ENCODE measurements around the gene SCYGR6. TPM values are rescaled to one million over a fixed set of nuclear protein-coding genes. Genes with fewer than 3 reads are reported as not detected.

The SCYGR6 gene
- total RNA-seq, 2 experiments from 2014 or later = not detected

DNA sequence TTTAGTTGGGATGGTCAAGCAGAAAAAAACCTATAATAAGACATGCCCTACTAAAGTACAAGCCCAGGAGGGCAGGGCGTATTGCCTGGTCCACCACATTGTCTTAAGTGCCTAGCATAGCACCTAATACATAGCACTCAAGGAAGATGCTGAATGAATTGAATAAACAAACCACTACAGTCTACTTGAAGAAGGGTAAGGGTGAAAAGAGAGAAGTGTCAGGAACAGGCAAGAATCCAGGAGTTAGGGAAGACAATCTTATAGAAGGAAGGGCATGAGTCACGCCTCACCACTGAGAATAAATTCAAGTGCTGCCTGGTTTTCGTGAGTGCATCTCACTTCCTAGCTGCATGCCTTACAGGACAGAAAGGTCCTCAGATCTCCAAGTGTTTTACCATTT, 20.6 kb downstream of the SCYGR6 start:
- H3K27me3 Mint-ChIP-seq (ENCODE audit: low read depth) = peaks cover 8% of the 10 kb centered on the region
- no peak for DNase-seq
- CTCF ChIA-PET = no interaction called here
- no peak overlapping the region for H3K4me3 Mint-ChIP-seq
- no peaks in the 10 kb centered on the region for H3K36me3 Mint-ChIP-seq (ENCODE audit: low read depth)
- H3K4me1 Mint-ChIP-seq (ENCODE audit: low read depth) = no peaks in the 10 kb centered on the region
- H3K27ac Mint-ChIP-seq = no peak overlapping the region
- intact Hi-C loops (cut with micrococcal nuclease) = no loop called here
- H3K9me3 Mint-ChIP-seq = no peaks in the 10 kb centered on the region

DNA sequence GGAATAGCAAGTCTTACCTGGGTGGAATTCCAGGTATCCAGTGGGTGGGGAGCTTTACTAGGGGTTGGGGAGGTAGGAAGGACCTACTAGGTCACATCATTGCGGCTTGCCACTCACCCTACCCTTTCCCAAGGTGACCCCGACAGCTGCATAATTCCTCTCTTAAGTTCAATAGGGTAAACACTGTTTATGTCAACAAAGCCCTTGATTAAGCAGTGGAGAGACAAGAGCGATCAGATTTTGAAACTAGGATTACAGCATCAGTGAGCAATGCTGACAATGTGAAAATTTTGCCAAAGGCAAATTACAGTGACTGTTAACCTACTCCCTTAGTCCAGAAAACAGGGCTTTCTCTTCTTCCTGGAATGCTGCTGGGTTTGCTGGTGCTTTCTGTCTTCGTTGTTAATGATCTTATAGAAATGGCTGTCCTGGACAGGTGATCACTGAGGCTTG, 21.3 kb downstream of the SCYGR6 start:
- H3K36me3 Mint-ChIP-seq (ENCODE audit: low read depth) = no peaks in the 10 kb centered on the region
- intact Hi-C loops (cut with micrococcal nuclease) = no loop called here
- no peak for DNase-seq
- H3K4me1 Mint-ChIP-seq (ENCODE audit: low read depth) = no peaks in the 10 kb centered on the region
- H3K27me3 Mint-ChIP-seq (ENCODE audit: low read depth) = peaks cover 8% of the 10 kb centered on the region
- H3K9me3 Mint-ChIP-seq = no peaks in the 10 kb centered on the region
- CTCF ChIA-PET = interaction anchor here (1.2 kb wide), 1 partner anchor 63 kb away, joined by 3 read pairs; no protein-coding TSS in a partner anchor
- H3K27ac Mint-ChIP-seq = no peak overlapping the region
- no peak overlapping the region for H3K4me3 Mint-ChIP-seq

DNA sequence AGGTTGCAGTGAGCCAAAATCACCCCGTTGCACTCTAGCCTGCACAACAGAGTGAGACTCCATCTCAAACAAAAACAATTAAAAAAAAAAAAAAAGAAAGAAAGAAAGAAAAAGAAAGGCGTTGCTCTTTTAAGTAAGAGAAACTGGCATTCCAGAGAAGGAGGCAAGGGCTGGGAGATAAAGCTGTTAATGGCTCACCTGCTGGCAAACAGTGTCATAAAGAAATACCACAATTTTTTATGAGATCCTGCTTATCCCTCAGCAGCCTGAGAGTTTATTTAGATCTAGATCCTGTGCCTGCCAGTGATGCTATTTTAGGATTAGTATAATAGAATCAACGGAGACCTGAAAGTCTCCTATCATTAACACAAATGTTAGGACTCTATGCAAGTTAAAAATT, 23.0 kb downstream of the SCYGR6 start:
- H3K27ac Mint-ChIP-seq = no peak overlapping the region
- DNase-seq = no peak
- H3K9me3 Mint-ChIP-seq = no peaks in the 10 kb centered on the region
- H3K4me3 Mint-ChIP-seq = no peak overlapping the region
- intact Hi-C loops (cut with micrococcal nuclease) = no loop called here
- H3K4me1 Mint-ChIP-seq (ENCODE audit: low read depth) = no peaks in the 10 kb centered on the region
- no peaks in the 10 kb centered on the region for H3K36me3 Mint-ChIP-seq (ENCODE audit: low read depth)
- peaks cover 8% of the 10 kb centered on the region for H3K27me3 Mint-ChIP-seq (ENCODE audit: low read depth)
- CTCF ChIA-PET = interaction anchor here (0.6 kb wide), 1 partner anchor 526 kb away, joined by 4 read pairs; no protein-coding TSS in a partner anchor

DNA sequence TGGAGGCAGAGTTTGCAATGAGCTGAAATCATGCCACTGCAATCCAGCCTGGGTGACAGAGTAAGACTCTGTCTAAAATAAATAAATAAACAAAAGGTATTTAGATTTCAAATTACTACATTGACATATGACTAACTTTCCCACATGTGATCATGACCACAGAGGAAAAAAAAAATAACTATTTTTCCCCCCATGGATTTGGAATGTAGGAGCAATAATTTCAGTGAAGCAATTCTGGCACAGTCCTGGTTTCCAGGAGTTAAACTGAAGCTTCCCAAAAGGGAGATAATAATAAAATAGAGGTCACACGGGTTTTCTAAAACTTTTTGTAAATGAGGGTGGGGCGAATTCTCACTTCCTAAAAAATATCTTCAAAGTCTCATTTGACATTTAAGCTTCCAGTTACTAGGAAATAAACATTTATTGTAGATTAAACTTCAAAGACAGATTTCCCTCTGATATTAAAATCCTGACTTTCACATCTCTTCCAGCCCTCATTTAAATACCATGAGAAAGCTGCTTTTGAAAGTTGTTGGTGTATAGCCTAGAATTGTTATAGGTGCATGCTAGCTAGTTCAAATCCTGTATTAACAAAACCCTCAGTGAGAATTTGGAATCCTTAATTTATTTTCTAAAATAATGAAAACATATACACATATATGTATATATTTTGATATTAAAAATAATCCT, 27.4 kb downstream of the SCYGR6 start:
- CTCF ChIA-PET = interaction anchor here (0.7 to 1.6 kb wide), 3 partner anchors 39 to 345 kb away, joined by 3 to 6 read pairs (median 3); no protein-coding TSS in a partner anchor
- no peak overlapping the region for H3K4me3 Mint-ChIP-seq
- H3K27ac Mint-ChIP-seq = no peak overlapping the region
- intact Hi-C loops (cut with micrococcal nuclease) = no loop called here
- H3K27me3 Mint-ChIP-seq (ENCODE audit: low read depth) = peaks cover 11% of the 10 kb centered on the region
- H3K4me1 Mint-ChIP-seq (ENCODE audit: low read depth) = no peaks in the 10 kb centered on the region
- no peaks in the 10 kb centered on the region for H3K9me3 Mint-ChIP-seq
- no peak for DNase-seq
- H3K36me3 Mint-ChIP-seq (ENCODE audit: low read depth) = no peaks in the 10 kb centered on the region

DNA sequence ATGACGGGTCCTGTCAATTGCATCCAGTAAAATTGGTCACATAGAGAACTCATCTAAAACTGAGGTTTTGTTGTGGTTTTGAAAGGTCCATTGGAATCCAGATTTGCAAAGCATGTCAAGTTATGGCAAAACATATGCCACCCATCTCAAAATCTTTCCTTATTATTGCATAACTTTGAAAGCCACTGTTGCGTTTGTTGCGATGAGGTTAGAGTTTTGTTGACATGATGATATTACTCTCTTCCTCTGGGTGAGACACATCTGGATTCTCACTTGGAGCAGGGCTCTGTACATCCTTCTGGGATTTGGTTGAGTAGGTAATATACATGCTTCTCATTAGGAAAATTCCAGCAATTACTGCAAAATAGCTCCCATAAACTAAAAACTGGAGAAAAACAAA, 37.4 kb downstream of the SCYGR6 start:
- Mint-ChIP-seq H3K4me3 (no peak overlapping the region), H3K27ac (no peak overlapping the region), H3K4me1 (ENCODE audit: low read depth) (no peaks in the 10 kb centered on the region), H3K27me3 (ENCODE audit: low read depth) (peaks cover 19% of the 10 kb centered on the region), H3K9me3 (no peaks in the 10 kb centered on the region), H3K36me3 (ENCODE audit: low read depth) (no peaks in the 10 kb centered on the region)
- intact Hi-C loops (cut with micrococcal nuclease) = no loop called here
- DNase-seq = no peak
- CTCF ChIA-PET = no interaction called here

- CTCF ChIA-PET = no interaction called here
- DNase-seq = no peak
- Mint-ChIP-seq H3K36me3 (ENCODE audit: low read depth) (no peaks in the 10 kb centered on the region), H3K27ac (no peak overlapping the region), H3K4me3 (no peak overlapping the region), H3K27me3 (ENCODE audit: low read depth) (peaks cover 11% of the 10 kb centered on the region), H3K9me3 (no peaks in the 10 kb centered on the region), H3K4me1 (ENCODE audit: low read depth) (no peaks in the 10 kb centered on the region)
- intact Hi-C loops (cut with micrococcal nuclease) = no loop called here
These were observed 40.3 kb downstream of the SCYGR6 start for GRCh38 chr2:227684258-227684657.

GRCh38 chr2:227677928-227678327, 46.6 kb downstream of the SCYGR6 start:
- Mint-ChIP-seq H3K4me3 (no peak overlapping the region), H3K27ac (no peak overlapping the region), H3K27me3 (ENCODE audit: low read depth) (peaks cover 4% of the 10 kb centered on the region), H3K9me3 (no peaks in the 10 kb centered on the region), H3K36me3 (ENCODE audit: low read depth) (no peaks in the 10 kb centered on the region), H3K4me1 (ENCODE audit: low read depth) (no peaks in the 10 kb centered on the region)
- CTCF ChIA-PET = no interaction called here
- no peak for DNase-seq
- intact Hi-C loops (cut with micrococcal nuclease) = no loop called here

DNA sequence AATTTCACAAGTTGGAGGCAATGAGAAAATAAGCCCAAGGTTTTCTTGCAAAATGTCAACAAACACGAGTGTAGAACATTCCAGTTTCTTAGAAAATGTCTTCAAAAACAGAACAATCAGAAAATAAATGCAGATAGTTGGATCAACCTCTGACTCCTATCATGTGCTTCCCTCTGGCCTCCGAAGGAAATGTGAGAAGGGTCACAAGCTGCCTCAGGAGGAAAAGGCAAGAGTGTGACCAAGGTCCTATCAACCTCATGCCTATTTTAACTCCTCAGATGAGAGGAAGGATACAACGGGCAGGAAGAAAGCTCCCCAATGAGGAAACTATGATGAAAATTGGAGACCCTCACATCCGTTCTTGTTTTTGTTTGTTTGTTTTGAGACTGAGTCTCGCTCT, 50.1 kb downstream of the SCYGR6 start:
- CTCF ChIA-PET = interaction anchor here (0.6 to 0.9 kb wide), 2 partner anchors 16 to 441 kb away, joined by 4 to 6 read pairs; no protein-coding TSS in a partner anchor
- Mint-ChIP-seq H3K9me3 (no peaks in the 10 kb centered on the region), H3K27ac (no peak overlapping the region), H3K4me1 (ENCODE audit: low read depth) (no peaks in the 10 kb centered on the region), H3K4me3 (no peak overlapping the region), H3K27me3 (ENCODE audit: low read depth) (peaks cover 4% of the 10 kb centered on the region), H3K36me3 (ENCODE audit: low read depth) (no peaks in the 10 kb centered on the region)
- intact Hi-C loops (cut with micrococcal nuclease) = no loop called here
- no peak for DNase-seq

Other genes starting within 250 kb of the SCYGR6 start
- gene SCYGR2, start 125.9 kb downstream of the SCYGR6 start, total RNA-seq = not detected
- not detected for gene SCYGR3, start 109.9 kb downstream of the SCYGR6 start, total RNA-seq
- not detected for gene SCYGR4, start 107.3 kb downstream of the SCYGR6 start, total RNA-seq
- gene SCYGR5, start 58.0 kb downstream of the SCYGR6 start, total RNA-seq = not detected
- not detected for gene SLC19A3, start 6.7 kb downstream of the SCYGR6 start, total RNA-seq
- gene SCYGR7, start 3.6 kb upstream of the SCYGR6 start, total RNA-seq = not detected
- not detected for gene SCYGR8, start 21.1 kb upstream of the SCYGR6 start, total RNA-seq
- gene CCL20, start 89.1 kb upstream of the SCYGR6 start, total RNA-seq = 10 to 100 TPM in 1 of 2 experiments, 1 to 10 TPM in 1; 9.6 to 13.1 TPM
- not detected for gene DAW1, start 146.9 kb upstream of the SCYGR6 start, total RNA-seq

Data from activated naive CD4-positive, alpha-beta T cell treated with anti-CD3 and anti-CD28 coated beads for 36 hours (primary cell).